Inflammatory macrophage treated with lipopolysaccharide for 1 hour (primary cell): ENCODE results near the gene DCTN3.
"Not testable (repeated sequence)": the region's sequence is repeated elsewhere in the genome, so short reads cannot be mapped to it uniquely, and the experiment has no call there.

Experiments used
- DNase-seq, 2 donors: peaks; one replicate each; pipeline ENCODE4 v3.0.0-alpha.2; 2020 to 2022

DCTN3 gene

DNA sequence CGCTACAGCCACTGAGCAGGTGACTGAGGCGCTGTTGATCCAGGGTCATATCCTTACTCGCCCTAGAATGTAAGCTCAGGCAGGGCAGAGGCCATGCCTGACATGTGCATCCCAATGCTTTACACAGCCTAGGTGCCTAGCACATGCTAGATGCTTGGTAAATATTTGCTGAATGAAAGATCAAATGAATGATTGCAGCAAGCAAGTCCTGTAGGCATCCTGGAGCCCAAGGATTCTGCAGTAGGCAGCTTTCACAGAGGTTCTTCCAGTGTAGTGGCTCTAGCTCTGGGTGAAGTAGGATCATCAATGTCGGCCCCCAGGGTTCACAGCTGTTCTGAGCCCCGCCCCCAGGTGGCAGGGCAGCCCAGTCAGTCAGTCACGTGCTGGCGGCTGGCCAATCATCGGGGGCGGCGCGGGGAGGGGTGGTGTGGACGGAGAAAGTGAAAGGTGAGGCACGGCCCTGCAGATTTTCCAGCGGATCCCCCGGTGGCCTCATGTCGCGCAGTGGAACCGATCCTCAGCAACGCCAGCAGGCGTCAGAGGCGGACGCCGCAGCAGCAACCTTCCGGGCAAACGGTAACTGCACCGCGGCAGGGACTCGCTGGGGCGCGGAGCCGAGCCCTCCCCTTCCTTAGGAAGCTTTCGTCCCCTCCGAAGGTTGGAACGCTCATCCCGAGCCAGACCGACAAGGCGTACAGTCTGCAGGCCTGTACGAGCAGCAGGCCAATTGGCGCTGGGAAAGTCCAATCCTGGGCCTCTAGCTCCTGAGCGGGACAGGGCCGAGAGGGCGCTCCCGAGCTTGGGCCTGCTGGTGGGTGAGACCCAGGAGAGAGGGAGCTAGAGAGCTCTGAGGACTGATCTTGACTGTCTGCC lies 26.2 kb upstream of the DCTN3 start, which contains the start of gene GALT:
GALT (plus strand) TSS at position 465 of the 873 bp plus-strand sequence; CDS start at position 495, 30 bp downstream.
- DNase-seq = peak; percentile 85 to 92

DNA sequence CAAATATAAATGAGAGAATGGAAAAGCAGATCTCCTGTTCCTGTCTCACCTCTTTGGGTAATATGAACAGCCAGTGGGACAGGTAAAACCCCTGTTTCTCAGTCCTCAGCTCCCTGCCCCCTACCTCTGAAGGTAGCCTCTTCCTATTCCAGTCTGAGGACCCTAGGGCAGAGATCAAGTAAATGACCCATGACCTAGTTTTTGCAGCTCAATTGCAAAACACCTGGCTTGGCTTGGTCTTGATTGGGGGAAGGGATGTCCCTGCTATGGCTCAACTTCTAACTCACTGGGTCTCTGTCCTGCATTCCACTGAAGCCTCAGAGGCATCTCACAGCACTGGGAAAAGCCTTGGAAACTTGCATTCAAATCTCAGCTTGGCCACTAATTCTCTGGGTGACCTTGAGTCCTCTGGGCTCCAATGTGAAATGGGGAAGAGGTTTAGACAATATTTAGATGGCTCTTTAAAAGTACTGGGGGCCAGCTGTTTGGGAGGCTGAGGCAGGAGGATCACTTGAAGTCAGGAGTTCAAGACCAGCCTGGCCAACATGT lies 24.5 kb upstream of the DCTN3 start:
- no peak for DNase-seq

DNA sequence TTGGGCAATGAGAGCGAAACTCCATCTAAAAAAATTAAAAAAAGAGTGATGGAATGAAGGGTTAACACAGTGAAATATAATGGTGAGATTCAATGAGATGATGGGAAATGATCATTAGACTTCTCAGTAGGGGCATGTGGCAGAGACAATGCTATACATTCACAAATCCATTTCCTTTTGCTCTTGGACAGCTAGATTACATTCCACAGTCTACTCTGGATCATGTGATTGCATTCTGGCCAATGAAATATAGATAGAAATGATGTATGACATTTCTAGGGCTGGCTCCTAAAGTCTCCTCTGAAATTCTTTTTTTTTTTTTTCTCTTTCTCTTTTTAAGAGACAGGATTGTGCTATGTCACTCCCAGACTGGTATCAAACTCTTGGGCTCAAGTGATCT lies 22.4 kb upstream of the DCTN3 start:
- no peak for DNase-seq

GRCh38 chr9:34639322-34639721 lies 19.0 kb upstream of the DCTN3 start:
- DNase-seq = not testable (repeated sequence)

DNA sequence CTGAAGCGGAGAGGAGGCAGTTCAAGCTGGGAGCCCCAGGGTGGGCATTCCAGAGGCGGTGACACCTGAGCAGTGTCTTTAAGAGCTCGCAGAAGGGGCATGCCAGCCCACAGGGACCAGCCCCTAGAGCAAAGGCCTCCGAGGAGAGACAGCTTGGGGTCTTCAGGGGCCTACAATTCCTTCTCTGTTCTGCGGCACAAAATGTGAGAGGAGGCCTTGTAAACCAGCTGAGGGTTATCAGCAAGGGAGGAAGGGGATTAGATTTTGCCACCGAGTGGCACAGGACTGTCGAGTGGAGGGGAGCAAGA lies 17.8 kb upstream of the DCTN3 start:
- no peak for DNase-seq

- DNase-seq = peak; percentile 87 to 94
Measured at GRCh38 chr9:34637356-34638137, 17.3 kb upstream of the DCTN3 start, which contains the start of gene SIGMAR1. SIGMAR1 (minus strand) TSS chr9:34637787; CDS start chr9:34637697, 90 bp downstream.

- no peak for DNase-seq
Measured at GRCh38 chr9:34636791-34637355, 16.6 kb upstream of the DCTN3 start.

GRCh38 chr9:34635556-34635955 lies 15.3 kb upstream of the DCTN3 start:
- DNase-seq = no peak

GRCh38 chr9:34634551-34635248 lies 14.4 kb upstream of the DCTN3 start:
- no peak for DNase-seq

- peak; percentile 52 to 70 for DNase-seq
Measured at GRCh38 chr9:34633851-34634550, 13.7 kb upstream of the DCTN3 start.

DNA sequence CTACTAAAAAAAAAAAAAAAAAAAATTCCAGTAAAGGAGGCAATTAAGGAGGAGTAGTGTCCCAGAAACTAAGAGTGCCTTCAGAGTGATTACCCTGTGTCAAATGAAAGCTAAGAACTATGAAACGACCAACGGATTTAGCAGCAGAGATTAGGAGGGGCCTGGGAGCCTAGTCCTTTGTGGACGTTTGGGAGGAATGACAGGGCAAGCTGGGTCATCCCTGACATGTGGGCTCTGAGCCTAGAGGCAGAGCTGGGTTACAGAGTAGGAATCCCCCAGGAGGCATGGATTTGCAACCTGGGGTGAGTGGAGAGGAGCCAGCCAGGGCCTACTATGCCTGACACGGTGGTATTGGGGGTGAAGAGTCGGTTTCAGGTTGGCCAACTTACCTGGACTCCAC lies 12.9 kb upstream of the DCTN3 start:
- DNase-seq = no peak

DNA sequence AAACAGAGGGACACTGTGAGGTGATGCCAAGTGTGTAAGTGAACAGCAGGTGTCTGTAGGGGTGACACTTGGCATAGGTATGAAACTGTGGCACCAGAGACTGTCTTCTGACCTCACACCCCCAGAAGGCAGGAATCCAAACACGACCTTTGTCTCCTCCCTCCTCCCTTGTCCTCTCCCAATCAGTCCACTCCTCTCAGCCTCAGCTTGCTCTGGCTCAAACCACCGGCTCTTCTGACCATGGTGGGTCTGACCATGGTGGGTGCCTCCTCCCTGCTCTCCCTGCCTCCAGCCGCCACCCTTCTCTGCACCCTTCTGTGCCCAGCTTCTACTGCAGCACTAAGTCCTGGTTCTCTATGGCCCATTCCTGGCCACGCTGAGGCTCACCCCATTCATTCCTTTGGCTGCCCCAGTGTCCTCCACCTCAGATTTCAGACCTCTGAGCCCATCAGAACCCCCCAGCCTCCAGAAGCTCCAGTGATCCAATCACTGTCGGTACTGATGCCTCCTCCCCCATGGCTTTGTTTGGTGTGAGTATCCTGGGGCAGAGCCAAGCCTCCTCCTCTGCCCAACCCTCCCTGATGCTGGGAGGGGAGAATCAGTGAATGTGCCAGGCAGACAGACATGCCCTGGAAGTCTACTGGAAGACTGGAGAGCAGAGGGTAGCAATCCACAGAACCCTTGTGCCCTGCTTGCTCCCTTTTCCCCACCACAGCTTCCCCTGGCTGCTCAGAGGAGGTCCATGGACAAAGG lies 10.3 kb upstream of the DCTN3 start:
- no peak for DNase-seq

GRCh38 chr9:34629491-34629808 lies 9.2 kb upstream of the DCTN3 start:
- DNase-seq = no peak

DNA sequence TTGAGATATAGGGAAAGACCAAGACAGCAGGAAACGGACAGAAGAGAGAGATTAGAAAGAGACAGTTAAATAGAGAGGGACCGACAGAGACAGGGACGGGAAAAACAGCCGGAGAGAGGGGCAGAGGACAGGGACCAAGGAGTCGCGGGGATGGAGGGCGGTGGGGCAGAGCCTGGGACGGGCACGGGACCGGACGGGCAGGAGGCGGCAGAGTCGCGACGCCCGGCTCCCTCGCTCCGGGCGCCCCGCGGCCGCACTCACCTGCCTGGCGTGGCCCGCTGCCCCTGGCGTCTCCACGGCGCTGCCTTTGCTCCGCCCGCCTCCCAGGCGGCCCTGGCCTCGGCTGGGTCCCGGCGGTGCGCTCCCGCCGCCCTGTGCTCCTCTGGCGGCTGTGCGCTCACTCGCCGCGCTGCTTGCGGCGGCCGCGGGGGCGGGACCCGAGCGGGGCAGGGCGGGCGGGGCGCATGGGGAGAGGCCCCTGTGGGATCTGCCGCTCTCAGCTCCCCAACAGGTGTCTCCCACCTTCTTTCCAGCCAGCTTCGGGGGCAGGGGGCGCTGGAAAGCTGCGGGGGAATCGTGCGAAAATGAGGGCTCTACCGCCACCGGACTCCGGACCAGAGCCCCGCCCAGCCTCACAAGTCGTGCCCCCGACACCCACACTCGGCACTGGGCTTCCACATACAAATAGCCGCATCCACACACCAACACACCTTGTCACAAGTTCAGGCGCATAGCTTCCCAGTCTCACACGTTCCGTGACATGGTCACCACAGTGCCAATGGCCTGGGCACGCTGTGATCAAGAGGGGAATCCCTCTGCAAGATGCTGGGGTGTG lies 8.6 kb upstream of the DCTN3 start, which contains the start of gene ARID3C:
ARID3C (minus strand) TSS at position 411 of the 835 bp plus-strand sequence. CDS start 1,052 bp downstream, outside the sequence.
- no peak for DNase-seq

GRCh38 chr9:34627716-34628655 lies 7.7 kb upstream of the DCTN3 start:
- DNase-seq = no peak

GRCh38 chr9:34625186-34625486 lies 4.8 kb upstream of the DCTN3 start:
- no peak for DNase-seq

DNA sequence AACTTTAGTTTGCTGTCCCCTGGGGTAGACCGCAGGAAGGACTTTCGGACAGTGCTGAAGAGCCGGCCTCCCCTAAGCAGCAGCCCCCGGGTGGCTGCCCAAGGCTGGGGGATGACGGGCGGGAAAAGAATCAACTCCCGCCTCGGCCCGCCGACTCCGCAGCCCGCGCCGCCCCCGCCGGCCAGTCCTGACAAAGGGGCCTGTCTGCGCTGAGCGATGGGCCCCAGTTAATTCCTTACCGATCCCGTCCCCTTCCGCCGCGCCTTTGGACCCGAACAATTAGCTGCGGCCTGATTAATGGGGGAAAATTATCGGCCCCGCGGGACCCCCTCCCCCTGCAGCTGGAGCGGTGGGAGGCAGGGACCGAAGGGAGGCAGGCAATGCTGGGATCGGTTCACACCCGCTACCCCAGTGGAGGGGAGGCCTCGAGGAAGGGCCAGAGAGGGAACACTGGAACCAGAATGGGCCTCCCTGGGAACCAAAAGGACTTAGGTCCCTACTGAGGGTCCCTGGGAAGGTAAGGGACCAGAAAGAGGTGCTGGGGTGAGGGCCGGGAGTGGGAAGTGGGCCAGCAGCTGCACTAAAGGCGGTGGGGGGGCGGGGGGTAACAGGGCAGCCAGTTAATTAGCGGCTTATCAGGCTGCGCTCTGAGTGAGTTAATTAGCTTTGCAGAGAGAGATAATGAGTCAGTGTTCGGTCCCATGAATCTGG lies 4.3 kb upstream of the DCTN3 start:
- no peak for DNase-seq

DNA sequence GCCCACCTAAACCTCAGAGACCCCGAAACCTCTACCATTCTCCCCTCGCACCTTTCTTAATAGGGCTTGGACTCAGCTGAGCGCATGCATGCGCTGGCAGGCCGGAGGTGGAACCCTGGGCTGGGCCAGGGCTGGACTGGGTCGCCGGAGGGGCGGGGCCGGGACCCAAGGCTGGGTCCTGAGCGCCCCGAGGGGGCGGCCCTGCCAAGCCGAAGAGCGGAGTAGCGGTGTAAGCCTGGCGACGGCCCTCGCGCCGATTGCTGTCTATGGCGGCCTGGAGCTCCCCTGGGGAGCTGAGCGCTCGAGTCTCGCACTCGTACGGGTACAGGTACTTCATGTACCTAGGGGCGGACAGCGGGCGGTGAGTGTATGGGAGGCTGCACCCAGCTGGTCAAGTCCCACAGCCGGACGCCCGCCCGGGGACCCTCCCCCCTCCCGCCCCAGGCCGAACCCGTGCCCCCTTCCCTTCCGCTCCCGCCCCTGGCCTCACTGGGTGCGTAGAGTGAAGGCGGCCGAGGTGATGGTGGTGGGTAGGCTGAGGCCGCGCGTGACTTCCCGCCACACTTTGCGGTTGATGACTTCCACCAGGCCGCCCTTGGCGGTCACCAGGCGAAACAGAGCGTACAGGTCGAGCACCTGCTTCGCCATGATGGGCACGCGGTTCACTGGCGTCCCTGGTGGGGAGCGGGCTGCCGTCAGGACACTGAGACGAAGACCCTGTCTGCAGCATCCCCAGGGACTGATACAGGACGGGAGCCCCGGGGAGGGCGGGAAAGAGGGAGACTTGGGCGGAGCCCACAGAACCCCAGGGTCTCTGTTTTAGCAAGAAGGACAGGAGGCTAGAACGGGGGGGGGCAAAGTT lies 3.3 kb upstream of the DCTN3 start:
- no peak for DNase-seq
